IMR-90 (cell line): ENCODE data around the gene CBY1. TPM values are rescaled to one million over a fixed set of nuclear protein-coding genes. Genes with fewer than 3 reads are reported as not detected.
A peak's percentile ranks its signal among the peaks of the same experiment; 100 is the strongest.

Experiments
- ATAC-seq: fragments of 200-7000 bp; cut with Tn5 transposase; 2 replicates; pipeline ENCODE4 v1.9.1; 2020; ENCODE audit warnings: low read depth, mild to moderate bottlenecking, moderate library complexity
- BruUV-seq: library from RNA; stranded (reverse); fragments of 400-500 nt; replicated peaks from 2 replicates; lab custom pipeline; 2021; lab: Mats Ljungman, UMichigan
- CTCF ChIA-PET: fragments of 300-600 bp; formaldehyde crosslinking; extraction: SDS; loops from one replicate; lab custom pipeline; 2021; ENCODE audit warnings: antibody characterized with exemption; lab: Yijun Ruan, JAX
- POLR2A ChIA-PET: fragments of 300-600 bp; sonication (Branson Sonifier 250); formaldehyde crosslinking; loops from one replicate; lab custom pipeline; 2022; ENCODE audit warnings: antibody characterized with exemption; ENCODE audit not compliant: unreplicated experiment; lab: Charles Lee
- DNase-seq: peaks from one replicate; pipeline ENCODE4 v3.0.0; 2013
- H2AFZ ChIP-seq: replicated peaks from 2 replicates; pipeline ENCODE3; 2013; ENCODE audit warnings: low read length, mild to moderate bottlenecking; ENCODE audit not compliant: poor library complexity
- H2AK5ac ChIP-seq: 2 replicates; pipeline ENCODE4 v1.6.1; 2013; ENCODE audit warnings: low read depth, low read length, inconsistent platforms
- H2AK9ac ChIP-seq: replicated peaks from 2 replicates; pipeline ENCODE3; 2013; ENCODE audit warnings: mild to moderate bottlenecking, low read depth, low read length, moderate library complexity; ENCODE audit not compliant: poor library complexity
- H2BK120ac ChIP-seq: 2 replicates; pipeline ENCODE4 v1.6.1; 2013; ENCODE audit warnings: low read depth, low read length, inconsistent platforms
- H2BK15ac ChIP-seq: 3 replicates; pipeline ENCODE4 v1.6.1; 2013; ENCODE audit warnings: low read depth, low read length, inconsistent platforms
- H2BK20ac ChIP-seq: 2 replicates; pipeline ENCODE4 v1.6.1; 2013; ENCODE audit warnings: low read depth, mild to moderate bottlenecking, inconsistent platforms, low read length, moderate library complexity
- H2BK5ac ChIP-seq: 2 replicates; pipeline ENCODE4 v1.6.1; 2013; ENCODE audit warnings: mild to moderate bottlenecking, low read depth, low read length, inconsistent platforms; ENCODE audit not compliant: poor library complexity, severe bottlenecking
- H3K14ac ChIP-seq: replicated peaks from 2 replicates; pipeline ENCODE4 v1.6.1; 2013; ENCODE audit warnings: low read depth, low read length, inconsistent platforms
- H3K18ac ChIP-seq: 2 replicates; pipeline ENCODE4 v1.6.1; 2013; ENCODE audit warnings: low read depth, low read length, control low read depth
- H3K23ac ChIP-seq: 2 replicates; pipeline ENCODE4 v1.6.1; 2013; ENCODE audit warnings: low read depth, low read length, inconsistent platforms
- H3K27ac ChIP-seq: 2 replicates; pipeline ENCODE4 v1.5.1; 2013; ENCODE audit warnings: mild to moderate bottlenecking, control low read depth, low read length; ENCODE audit not compliant: insufficient read depth
- H3K27me3 ChIP-seq: 2 replicates; pipeline ENCODE4 v1.6.1; 2013; ENCODE audit warnings: low read length; ENCODE audit not compliant: control insufficient read depth, insufficient read depth
- H3K36me3 ChIP-seq: 2 replicates; pipeline ENCODE4 v1.6.1; 2013; ENCODE audit warnings: low read length, mixed read lengths; ENCODE audit not compliant: control insufficient read depth, insufficient read depth
- H3K4ac ChIP-seq: 2 replicates; pipeline ENCODE4 v1.6.1; 2013; ENCODE audit warnings: low read depth, low read length, inconsistent platforms
- H3K4me1 ChIP-seq: 2 replicates; pipeline ENCODE4 v1.6.1; 2013; ENCODE audit warnings: low read length, mixed read lengths; ENCODE audit not compliant: control insufficient read depth, insufficient read depth
- H3K4me2 ChIP-seq: 2 replicates; pipeline ENCODE4 v1.6.1; 2013; ENCODE audit warnings: low read depth, mild to moderate bottlenecking, control low read depth, low read length, moderate library complexity
- H3K4me3 ChIP-seq: 2 replicates; pipeline ENCODE4 v1.5.1; 2013; ENCODE audit warnings: low read depth, mild to moderate bottlenecking, control low read depth, low read length, moderate library complexity; ENCODE audit not compliant: insufficient read depth
- H3K56ac ChIP-seq: 2 replicates; pipeline ENCODE4 v1.6.1; 2013; ENCODE audit warnings: low read length, inconsistent platforms; ENCODE audit not compliant: insufficient read depth; ENCODE audit errors: extremely low read depth
- H3K79me1 ChIP-seq, 2 experiments: 2 replicates each; pipeline ENCODE4 v1.6.1; 2013; ENCODE audit warnings: low read length in 2 of 2, inconsistent platforms in 1 of 2, low read depth in 1 of 2
- H3K9ac ChIP-seq: 2 replicates; pipeline ENCODE4 v1.6.1; 2013; ENCODE audit warnings: low read depth, low read length, control low read depth
- H3K9me1 ChIP-seq: 2 replicates; pipeline ENCODE4 v1.6.1; 2013; ENCODE audit warnings: low read length, inconsistent platforms; ENCODE audit not compliant: insufficient read depth
- H3K9me3 ChIP-seq: 2 replicates; pipeline ENCODE4 v1.6.1; 2013; ENCODE audit warnings: low read length; ENCODE audit not compliant: control insufficient read depth, insufficient read depth
- H4K20me1 ChIP-seq: 2 replicates; pipeline ENCODE4 v1.6.1; 2013; ENCODE audit warnings: low read length, inconsistent platforms; ENCODE audit not compliant: insufficient read depth
- H4K5ac ChIP-seq: 2 replicates; pipeline ENCODE4 v1.6.1; 2013; ENCODE audit warnings: mild to moderate bottlenecking, low read depth, low read length, control low read depth
- H4K8ac ChIP-seq, 2 experiments: 2 replicates each; pipeline ENCODE4 v1.6.1; 2013; ENCODE audit warnings: low read depth in 2 of 2, low read length in 2 of 2, control low read depth in 1 of 2, inconsistent platforms in 1 of 2
- H4K91ac ChIP-seq: 2 replicates; pipeline ENCODE4 v1.6.1; 2013; ENCODE audit warnings: low read depth, low read length, inconsistent platforms; ENCODE audit not compliant: insufficient read depth
- BHLHE40 ChIP-seq: fragments of 150-350 bp; IDR thresholded peaks from 2 replicates; pipeline ENCODE4 v1.6.1; 2016; ENCODE audit warnings: mild to moderate bottlenecking, low read depth, low read length
- FOS ChIP-seq: fragments of 150-350 bp; IDR thresholded peaks from 2 replicates; pipeline ENCODE4 v1.6.1; 2016; ENCODE audit warnings: low read depth, low read length
- MAFK ChIP-seq: IDR thresholded peaks from 2 replicates; pipeline ENCODE4 v1.6.1; 2012; ENCODE audit warnings: low read depth, low read length, improper control_type of control experiment
- MAZ ChIP-seq: IDR thresholded peaks from 2 replicates; pipeline ENCODE4 v1.6.1; 2012; ENCODE audit warnings: low read depth, mild to moderate bottlenecking, low read length, improper control_type of control experiment, moderate library complexity, borderline replicate concordance
- MXI1 ChIP-seq: IDR thresholded peaks from 2 replicates; pipeline ENCODE4 v1.6.1; 2012; ENCODE audit warnings: low read depth, mild to moderate bottlenecking, low read length, moderate library complexity, borderline replicate concordance
- POLR2A ChIP-seq: IDR thresholded peaks from 2 replicates; pipeline ENCODE4 v1.6.1; 2012; ENCODE audit warnings: mild to moderate bottlenecking, low read depth, low read length
- RCOR1 ChIP-seq: IDR thresholded peaks from 2 replicates; pipeline ENCODE4 v1.6.1; 2012; ENCODE audit warnings: mild to moderate bottlenecking, low read length, improper control_type of control experiment; ENCODE audit not compliant: insufficient replicate concordance
- RFX5 ChIP-seq: IDR thresholded peaks from 2 replicates; pipeline ENCODE4 v1.8.0; 2012; ENCODE audit warnings: low read depth, mild to moderate bottlenecking, low read length, moderate library complexity
- SMC3 ChIP-seq: fragments of 150-350 bp; IDR thresholded peaks from 2 replicates; pipeline ENCODE4 v1.6.1; 2016; ENCODE audit warnings: low read depth, mild to moderate bottlenecking, antibody characterized with exemption, low read length, moderate library complexity
- WGBS, 2 experiments: methylation state at CpG; one replicate each; pipeline versions ENCODE4 v1.1.5 to v1.1.7; 2013; ENCODE audit warnings: missing lambda C conversion rate in 2 of 2; ENCODE audit not compliant: insufficient read length in 1 of 2; ENCODE audit errors: extremely low coverage in 2 of 2; 5-methylcytosine and 5-hydroxymethylcytosine counted together
- dilution Hi-C: fragments of 300-500 bp; cut with HindIII; formaldehyde crosslinking; loops from one replicate; pipeline ENCODE4 v1.14.3; 2018; ENCODE audit warnings: low sequenced_read_pairs; ENCODE audit not compliant: unreplicated experiment
- in situ Hi-C: fragments of 300-500 bp; cut with MboI; formaldehyde crosslinking; loops from 3 replicates; pipeline ENCODE4 v1.14.3; 2019; ENCODE audit warnings: low sequenced_read_pairs, inconsistent platforms, mixed read lengths
- intact Hi-C: fragments of 100-400 bp; cut with micrococcal nuclease; formaldehyde crosslinking; loops from 2 replicates; pipeline ENCODE4 v1.10.0; 2022
- polyA plus RNA-seq, 3 experiments: library from polyadenylated mRNA; depleted of rRNA; stranded (reverse); fragments of >200 nt; gene quantifications; 2 replicates each; pipeline ENCODE4 v1.2.3, GENCODE V29; 2012; ENCODE audit warnings: low replicate concordance in 1 of 3
- total RNA-seq: library from RNA; depleted of rRNA; stranded (reverse); fragments of >200 nt; gene quantifications from 2 replicates; pipeline ENCODE4 v1.2.3, GENCODE V29; 2012
- TF ChIP-seq, protein P1 (sequence below): fragments of 150-350 bp; IDR thresholded peaks from 2 replicates; pipeline ENCODE4 v1.6.1; 2016; ENCODE audit warnings: low read depth, mild to moderate bottlenecking, low read length, moderate library complexity, borderline replicate concordance

CBY1 gene
- total and polyA plus RNA-seq, 2 of the 4 experiments (the other 2 are of a cell fraction), result 13.8 to 30.0 TPM

DNA sequence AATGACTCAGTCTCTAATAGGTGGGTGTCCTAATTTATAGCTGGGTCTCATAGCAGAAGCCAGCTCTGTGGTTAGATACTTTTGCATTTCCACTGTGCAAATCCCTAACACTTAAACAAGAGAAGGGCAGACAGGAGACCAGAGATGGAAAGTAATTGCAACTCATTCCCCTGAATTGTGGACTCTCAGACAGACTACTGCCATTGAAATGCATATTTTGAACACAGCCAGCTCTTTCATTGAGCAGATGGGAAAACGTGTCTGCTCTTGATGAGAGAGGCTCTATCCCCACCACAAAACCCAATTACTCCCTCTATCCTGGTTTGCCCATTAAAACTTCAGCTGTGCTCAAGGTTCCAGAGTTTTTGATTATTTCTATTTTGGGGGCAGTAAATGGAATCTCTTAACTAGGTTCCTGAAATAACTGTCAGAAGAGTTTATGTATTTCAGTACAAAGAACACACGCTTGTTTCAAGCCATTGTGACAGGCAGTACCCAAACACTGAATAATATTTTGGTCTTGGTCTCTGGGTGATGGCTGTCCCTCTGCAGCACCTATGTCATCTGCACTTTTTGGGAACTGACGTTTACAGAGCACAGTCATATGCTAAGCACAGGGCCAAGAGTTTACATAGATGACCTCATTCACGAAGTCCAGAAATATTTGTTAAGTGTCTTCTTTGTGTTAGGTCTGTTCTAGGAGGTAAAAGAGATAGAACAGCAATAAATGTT lies 41.9 kb upstream of the CBY1 start:
- Histone ChIP-seq H3K4me1 (peaks cover 2% of the 10 kb centered on the region; the same call in 1 of the 2 replicates), H3K4me3 (no peak overlapping the region), H4K20me1 (no peaks in the 10 kb centered on the region), H2AFZ (no peak overlapping the region), H3K4me2 (no peak overlapping the region), H3K9ac (no peak overlapping the region), H3K79me1 (no peaks in the 10 kb centered on the region), H3K27ac (no peak overlapping the region), H2AK9ac (no peak overlapping the region), H2AK5ac (no peak overlapping the region), H3K9me3 (0 out of 2 replicates have a peak, but pooled peaks cover 2% of the 10 kb centered on the region), H2BK120ac (no peak overlapping the region), H4K91ac (no peak overlapping the region), H3K14ac (no peak overlapping the region), H2BK15ac (no peak overlapping the region), H3K27me3 (no peaks in the 10 kb centered on the region), H3K56ac (no peak overlapping the region), H3K9me1 (0 out of 2 replicates have a peak, but pooled peaks cover 3% of the 10 kb centered on the region), H2BK5ac (no peak overlapping the region), H3K4ac (no peak overlapping the region), H3K23ac (no peak overlapping the region), H2BK20ac (no peak overlapping the region), H3K36me3 (no peaks in the 10 kb centered on the region; the same call in 1 of the 2 replicates), H4K8ac (no peak overlapping the region), H3K18ac (no peak overlapping the region), H4K5ac (no peak overlapping the region)
- in situ Hi-C loops (no loop called here), intact Hi-C loops (no loop called here), dilution Hi-C loops (no loop called here)
- DNase-seq, result peak; percentile 59
- no CpG with 5 or more reads among the region's 4 CpGs for WGBS, 2 experiments
- ChIA-PET CTCF (interaction anchor here (0.6 to 0.8 kb wide), 2 partner anchors 12 to 149 kb away, joined by 3 to 4 read pairs; no protein-coding TSS in a partner anchor), POLR2A (no interaction called here)
- TF ChIP-seq MXI1 (no peak), SMC3 (no peak), BHLHE40 (no peak), POLR2A (no peak), RCOR1 (no peak), RFX5 (no peak), MAZ (no peak), MAFK (no peak), FOS (no peak)
- TF ChIP-seq, protein P1, sequence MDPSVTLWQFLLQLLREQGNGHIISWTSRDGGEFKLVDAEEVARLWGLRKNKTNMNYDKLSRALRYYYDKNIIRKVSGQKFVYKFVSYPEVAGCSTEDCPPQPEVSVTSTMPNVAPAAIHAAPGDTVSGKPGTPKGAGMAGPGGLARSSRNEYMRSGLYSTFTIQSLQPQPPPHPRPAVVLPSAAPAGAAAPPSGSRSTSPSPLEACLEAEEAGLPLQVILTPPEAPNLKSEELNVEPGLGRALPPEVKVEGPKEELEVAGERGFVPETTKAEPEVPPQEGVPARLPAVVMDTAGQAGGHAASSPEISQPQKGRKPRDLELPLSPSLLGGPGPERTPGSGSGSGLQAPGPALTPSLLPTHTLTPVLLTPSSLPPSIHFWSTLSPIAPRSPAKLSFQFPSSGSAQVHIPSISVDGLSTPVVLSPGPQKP, result no peak
- BruUV-seq, result no TSS peak
- ATAC-seq, result peak; percentile 72
